Left kidney (tissue), 2 donors: ENCODE results near the gene ATG4D. TPM values are rescaled to one million over a fixed set of nuclear protein-coding genes. Genes with fewer than 3 reads are reported as not detected.

Experiments
- DNase-seq: peaks from one replicate; pipeline ENCODE4 v3.0.0-alpha.2; 2013
- polyA plus RNA-seq: library from polyadenylated mRNA; unstranded; fragments of 120-200 nt; gene quantifications from one replicate; pipeline ENCODE4 v1.2.1, GENCODE V29; 2013; ENCODE audit not compliant: insufficient read length

The ATG4D gene
- polyA plus RNA-seq, 1 donor = 26.8 TPM

DNA sequence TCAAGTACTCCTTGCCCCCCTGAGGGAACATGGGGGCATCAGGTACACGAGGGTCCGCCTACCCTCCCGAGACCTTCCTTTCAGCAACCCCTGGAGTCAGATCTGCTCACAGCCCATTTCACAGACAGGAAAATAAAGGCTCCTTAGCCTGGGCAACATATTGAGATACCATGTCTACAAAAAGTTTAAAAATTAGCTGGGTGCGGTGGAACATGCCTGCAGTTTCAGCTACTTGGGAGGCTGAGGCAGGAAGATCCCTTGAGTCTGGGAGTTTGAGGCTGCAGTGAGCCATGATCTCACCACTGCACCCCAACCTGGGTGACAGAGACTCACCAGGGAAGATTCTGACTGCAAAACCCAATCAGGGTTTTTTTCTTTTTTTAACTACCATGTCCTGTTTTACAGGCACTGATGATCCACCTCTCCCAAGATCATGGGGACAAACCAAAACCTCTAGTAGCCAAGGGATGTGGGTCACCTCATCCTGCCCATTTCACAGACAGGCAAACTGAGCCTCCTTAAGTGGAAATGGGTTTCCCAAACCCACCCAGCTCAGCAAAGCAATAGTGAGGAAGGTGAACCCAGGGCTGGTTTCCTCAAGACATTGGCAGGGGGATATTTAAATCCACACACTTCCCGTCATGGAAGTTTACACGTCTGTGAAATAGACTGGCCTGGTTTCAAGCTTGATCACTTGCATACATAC, 31.5 kb downstream of the ATG4D start:
- no peak for DNase-seq

DNA sequence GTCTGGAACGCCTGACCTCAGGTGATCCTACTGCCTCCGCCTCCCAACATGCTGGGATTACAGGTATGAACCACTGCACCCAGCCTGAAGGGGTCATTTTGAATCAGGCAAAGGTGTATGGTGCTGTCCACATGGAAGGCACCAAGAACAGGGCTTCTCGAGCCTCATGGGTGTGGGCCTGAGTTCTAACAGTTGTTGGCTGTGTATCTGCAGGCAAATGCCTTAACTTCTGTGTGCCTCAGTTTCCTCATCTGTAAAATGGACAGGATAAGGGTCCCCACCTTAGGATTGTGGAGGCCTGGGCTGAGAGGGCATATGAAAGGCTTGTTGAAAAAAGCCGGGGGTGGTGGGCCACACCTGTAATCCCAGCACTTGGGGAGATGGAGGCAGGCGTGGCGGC, 34.2 kb downstream of the ATG4D start:
- DNase-seq = no peak

DNA sequence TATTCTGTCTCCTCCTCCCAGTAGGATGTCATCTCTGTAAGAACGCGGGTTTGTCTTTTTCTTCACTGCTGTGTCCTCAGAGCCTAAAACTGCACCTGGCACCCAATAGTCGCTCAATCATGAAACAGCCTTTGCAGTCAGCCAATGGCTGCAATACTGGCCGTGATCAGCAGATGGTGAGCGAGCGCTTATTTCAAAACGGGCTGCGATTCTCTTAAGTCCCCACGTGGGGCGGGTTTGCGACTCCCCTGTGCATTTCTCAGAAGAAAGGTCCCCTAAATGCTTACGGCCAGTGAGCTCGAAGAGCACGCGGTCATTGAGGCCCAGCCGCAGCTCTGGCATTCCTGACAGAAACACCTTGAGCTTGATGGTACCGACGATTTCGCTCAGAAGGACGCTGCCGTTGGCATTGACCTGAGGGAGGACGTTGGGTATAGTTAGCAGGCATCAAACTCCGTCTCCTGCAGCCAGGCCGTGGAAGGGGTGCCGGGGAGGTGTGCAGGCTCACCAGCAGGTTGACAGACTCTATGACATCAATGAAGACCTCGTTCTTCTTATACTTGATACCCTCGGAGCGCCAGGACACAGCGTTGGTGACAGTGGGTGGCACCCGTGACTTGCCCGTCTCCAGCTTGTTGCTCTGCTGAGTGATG, 37.4 kb downstream of the ATG4D start:
- DNase-seq = peak; percentile 91

DNA sequence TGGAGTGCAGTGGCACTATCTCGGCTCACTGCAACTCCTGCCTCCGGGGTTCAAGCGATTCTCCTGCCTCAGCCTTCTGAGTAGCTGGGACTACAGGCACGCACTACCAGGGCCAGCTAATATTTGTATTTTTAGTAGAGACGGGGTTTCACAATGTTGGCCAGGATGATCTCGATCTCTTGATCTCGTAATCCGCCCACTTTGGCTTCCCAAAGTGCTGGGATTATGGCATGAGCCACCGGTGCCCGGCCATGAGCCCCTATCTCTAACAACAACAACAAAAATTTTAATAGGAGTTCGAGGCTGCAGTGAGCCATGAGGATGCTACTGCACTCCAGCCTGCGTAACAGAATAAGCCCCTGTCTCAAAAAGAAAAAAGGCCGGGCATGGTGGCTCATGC, 38.4 kb downstream of the ATG4D start:
- DNase-seq = no peak

DNA sequence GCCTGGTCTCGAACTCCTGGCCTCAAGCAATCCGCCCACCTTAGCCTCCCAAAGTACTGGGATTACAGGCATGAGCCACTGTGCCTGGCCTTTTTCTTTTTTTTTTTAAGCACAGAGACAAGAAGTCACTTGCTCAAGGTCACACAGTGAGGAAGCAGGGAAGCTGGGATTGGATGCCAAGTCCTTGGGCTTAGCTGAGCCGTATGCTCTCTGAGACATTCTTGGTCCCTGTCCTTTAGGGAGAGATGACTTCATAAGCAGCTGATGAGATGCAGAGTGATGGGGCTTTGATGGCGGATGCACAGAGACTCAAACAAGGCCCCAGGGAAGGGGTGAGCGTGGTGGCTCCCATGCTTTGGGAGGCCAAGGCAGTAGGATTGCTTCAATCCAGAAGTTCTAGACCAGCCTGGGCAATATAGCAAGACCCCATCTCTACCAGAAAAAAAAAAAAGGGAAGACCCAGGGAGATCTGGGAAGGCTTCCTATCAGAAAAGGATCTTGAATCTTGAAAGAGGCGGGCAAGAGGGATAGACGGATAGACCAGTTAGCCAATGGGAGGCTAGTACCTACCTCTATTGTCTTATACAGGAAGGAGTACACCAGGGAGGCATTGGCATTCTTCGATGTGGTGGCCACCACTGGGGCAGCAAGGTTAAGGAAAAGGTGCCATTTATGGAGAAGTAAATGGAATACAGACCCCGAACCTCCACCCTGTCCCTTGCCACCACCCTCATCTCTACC, 39.5 kb downstream of the ATG4D start:
- DNase-seq = no peak

DNA sequence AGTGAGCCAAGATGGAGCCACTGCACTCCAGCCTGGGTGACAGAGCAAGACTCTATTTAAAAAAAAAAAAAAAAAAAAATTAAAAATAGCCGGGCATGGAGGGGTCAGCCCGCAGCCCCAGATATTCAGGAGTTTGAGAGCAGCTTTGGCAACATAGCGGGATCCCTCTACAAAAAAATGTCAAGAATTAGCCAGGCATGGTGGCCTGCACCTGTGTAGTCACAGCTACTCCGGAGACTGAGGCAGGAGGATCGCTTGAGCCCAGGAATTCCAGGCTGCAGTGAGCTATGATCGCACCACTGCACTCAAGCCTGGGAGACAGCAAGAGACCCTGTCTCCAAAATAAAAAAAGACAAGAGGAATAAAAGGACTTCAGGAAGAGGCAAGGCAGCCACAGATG, 42.7 kb downstream of the ATG4D start:
- DNase-seq = no peak

DNA sequence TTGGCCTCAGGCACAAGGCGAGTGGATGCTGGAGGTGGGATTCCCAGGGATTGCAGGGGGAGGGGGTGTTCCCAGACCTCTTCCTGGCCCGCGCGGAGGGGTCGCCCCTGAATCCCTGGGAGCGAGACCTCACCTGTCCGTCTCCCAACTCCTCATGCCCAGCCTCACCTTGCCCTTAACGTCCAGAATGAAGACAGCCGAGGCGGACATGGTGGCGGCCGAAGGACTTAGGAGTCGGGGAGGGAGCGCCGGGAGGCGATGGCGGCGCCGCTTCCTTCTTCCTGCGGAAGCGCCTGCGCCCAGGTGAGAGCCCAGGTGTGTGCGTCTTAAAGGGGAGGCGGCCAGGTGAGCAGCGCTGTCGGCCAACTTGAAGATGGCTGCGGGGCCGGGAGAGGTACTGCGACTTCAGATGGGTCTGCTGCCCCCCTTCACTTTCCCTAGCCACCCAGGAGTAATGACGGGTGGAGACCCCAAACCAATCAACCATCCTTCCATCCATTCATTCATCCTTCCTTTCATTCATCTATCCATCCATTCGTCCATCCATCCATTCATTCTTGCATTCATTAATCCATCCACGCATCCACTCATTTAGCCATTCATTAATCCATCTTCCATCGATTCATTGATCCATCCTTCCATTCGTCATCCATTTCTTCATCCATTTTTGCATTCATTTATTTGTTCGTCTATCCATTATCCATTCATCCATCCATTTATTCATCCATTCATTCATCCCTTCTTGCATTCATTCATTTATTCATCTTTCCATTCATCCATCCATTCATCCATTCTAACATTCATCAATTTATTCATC, 43.5 kb downstream of the ATG4D start, which contains the start of gene AP1M2:
TSS of gene AP1M2 (minus strand) at position 291 of the 817 bp plus-strand sequence. CDS start at position 210, 81 bp downstream.
- DNase-seq = no peak

DNA sequence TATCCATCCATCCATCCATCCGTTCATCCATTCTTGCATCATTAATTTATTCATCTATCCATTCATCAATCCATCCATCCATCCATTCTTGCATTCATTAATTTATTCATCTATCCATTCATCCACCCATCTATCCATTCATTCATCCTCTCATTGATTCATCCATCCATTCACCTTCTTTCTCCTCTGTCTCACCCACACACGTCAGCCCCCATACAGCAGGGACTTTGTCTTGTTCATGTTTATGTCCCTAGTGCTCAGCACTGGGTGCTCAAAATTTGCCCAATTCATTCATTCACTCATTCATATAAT, 44.1 kb downstream of the ATG4D start:
- no peak for DNase-seq

DNA sequence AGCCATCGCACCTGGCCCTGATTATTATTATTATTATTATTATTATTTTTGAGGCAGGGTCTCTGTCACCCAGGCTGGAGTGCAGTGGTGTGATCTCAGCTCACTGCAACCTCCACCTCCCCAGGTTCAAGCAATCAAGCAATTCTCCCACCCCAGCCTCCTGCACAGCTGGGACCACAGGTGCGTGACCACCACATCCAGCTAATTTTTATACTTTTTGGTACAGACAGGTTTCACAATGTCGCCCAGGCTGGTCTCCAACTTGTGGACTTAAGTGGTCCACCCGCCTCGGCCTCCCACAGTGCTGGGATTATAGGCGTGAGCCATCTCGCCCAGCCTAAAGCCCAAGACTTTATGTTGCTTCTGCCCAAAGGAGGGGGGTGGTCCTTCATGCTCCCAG, 49.4 kb downstream of the ATG4D start:
- DNase-seq = no peak

DNA sequence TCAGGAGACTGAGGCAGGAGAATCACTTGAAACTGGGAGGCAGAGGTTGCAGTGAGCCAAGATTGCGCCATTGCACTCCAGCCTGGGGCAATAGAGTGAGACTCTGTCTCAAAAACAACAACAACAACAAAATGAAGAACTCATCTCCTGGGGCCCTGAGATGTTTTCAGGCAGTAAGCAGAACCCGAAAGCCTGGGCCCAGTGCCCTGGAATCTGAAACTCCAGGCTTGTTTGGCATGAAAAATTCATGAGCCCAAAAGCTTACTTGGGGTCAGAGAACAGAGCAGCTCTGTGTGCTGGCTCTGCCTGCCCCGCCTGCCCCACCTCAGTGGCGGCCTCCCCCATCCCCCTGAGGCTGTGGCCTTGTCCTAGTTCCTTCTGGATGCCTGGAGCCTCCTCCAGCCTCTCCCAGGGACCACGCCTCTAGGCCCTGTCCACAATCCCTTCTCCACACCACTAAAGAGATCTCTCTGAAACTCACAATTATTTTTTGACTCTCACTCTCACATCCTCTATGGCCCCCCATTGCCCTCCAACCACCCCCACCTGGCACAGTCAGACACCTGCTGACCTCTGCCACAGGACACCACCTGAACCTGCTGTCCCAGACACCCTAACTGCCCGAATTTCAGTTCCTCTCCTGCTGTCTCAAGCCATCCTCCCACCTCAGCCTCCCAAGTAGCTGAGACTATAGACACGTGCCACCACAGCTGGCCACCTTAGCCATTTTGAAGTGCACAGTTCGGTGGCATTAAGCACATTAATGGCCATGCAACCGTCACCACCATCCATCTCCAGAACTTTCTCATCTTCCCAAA, 50.3 kb downstream of the ATG4D start:
- no peak for DNase-seq

DNA sequence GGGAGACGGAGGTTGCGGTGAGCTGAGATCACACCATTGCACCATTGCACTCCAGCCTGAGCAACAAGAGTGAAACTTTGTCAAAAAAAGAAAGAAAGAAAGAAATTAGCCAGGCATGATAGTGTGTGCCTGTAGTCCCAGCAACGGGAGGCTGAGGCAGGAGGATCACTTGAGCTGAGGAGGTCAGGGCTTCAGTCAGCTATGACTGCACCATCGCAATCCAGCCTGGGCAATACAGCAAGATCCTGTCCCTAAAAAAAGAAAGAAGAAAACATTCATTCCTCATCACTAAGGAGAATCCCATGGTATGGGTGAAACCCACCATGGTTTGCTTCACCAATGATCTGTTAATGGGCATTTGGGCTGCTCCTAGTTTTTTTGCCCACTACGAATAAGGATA, 56.4 kb downstream of the ATG4D start:
- no peak for DNase-seq

DNA sequence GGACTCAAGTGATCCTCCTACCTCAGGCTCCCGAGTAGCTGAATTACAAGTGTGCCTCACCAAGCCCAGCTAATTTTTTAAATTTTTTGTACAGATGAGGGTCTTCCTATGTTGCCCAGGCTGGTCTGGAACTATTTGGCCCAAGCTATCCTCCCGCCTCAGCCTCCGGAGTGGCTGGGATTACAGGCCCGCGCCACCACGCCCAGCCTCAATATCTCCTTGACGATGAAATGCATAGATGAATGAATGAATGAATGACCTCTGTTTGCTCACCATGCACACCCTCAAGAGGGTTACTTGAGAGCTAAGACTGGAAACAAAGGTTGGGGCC, 58.3 kb downstream of the ATG4D start:
- DNase-seq = no peak

DNA sequence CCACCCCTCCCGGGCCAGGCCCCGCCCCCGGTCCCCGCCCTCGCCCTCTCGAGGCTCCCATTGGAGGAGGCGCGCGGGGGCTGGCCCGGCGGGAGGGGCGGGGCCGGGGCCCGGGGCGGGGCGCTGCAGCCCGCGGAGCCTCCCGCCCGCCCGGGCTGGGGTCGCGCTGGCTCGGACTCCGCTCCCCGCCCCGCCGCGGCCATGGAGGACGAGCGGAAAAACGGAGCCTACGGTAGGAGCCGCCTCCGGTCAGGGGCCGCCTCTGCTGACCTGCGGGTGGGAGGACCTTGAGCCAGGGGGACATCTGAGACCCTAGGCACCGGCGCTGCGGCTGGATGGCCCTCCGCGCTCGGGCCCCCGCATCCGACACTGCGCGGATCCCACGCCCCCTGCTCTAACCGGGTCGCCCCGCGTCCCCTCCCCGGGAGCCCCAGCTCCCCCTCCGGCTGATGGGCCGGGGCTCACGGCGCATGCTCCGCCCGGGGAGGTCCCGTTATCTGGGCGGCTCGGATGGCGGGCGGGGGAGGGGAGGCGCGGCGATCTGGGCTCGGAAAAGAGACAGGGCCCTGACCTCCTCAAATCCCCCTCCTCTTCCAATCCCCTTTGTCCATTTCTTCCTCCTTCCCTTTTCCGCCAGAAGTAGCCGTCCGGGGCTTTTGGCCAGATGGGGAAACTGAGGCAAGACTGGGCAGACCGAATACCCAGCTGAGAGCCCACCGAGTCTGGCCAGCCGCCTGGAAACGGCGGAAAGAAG, 58.8 kb downstream of the ATG4D start:
- peak; percentile 72 for DNase-seq

Other genes with a start within 250 kb of the ATG4D start
- 7.1 TPM for gene ZGLP1, start 234.1 kb upstream of the ATG4D start, polyA plus RNA-seq
- 14.3 TPM for gene FDX2, start 227.9 kb upstream of the ATG4D start, polyA plus RNA-seq
- 25.4 TPM for gene RAVER1, start 210.4 kb upstream of the ATG4D start, polyA plus RNA-seq
- 8.1 TPM for gene ICAM3, start 204.3 kb upstream of the ATG4D start, polyA plus RNA-seq
- 133 TPM for gene TYK2, start 163.3 kb upstream of the ATG4D start, polyA plus RNA-seq
- 141 TPM for gene CDC37, start 140.4 kb upstream of the ATG4D start, polyA plus RNA-seq
- gene PDE4A, start 123.4 kb upstream of the ATG4D start, polyA plus RNA-seq = 1.5 TPM
- 74.0 TPM for gene KEAP1, start 40.5 kb upstream of the ATG4D start, polyA plus RNA-seq
- 0.57 TPM for gene S1PR5, start 26.5 kb upstream of the ATG4D start, polyA plus RNA-seq
- 42.2 TPM for gene KRI1, start 22.1 kb downstream of the ATG4D start, polyA plus RNA-seq
- gene CDKN2D, start 25.1 kb downstream of the ATG4D start, polyA plus RNA-seq = 8.5 TPM
- 35.5 TPM for gene AP1M2, start 43.4 kb downstream of the ATG4D start, polyA plus RNA-seq
- 180 TPM for gene SLC44A2, start 81.6 kb downstream of the ATG4D start, polyA plus RNA-seq
- 358 TPM for gene ILF3, start 110.4 kb downstream of the ATG4D start, polyA plus RNA-seq
- gene QTRT1, start 157.5 kb downstream of the ATG4D start, polyA plus RNA-seq = 51.1 TPM
- 155 TPM for gene DNM2, start 174.2 kb downstream of the ATG4D start, polyA plus RNA-seq